ENCODE data around the gene FOXP1.

Gene FOXP1

GRCh38 chr3:71175691-71176365, 407.7 kb downstream of the FOXP1 start:
- CTCF ChIA-PET = interaction anchor here (0.6 to 0.9 kb wide), 2 partner anchors 81 to 256 kb away, joined by 3 read pairs; no protein-coding TSS in a partner anchor
- POLR2A ChIA-PET = no interaction called here
- no peak for DNase-seq (ENCODE audit: extremely low spot score)
- TF ChIP-seq TARDBP (IDR thresholded peaks at IDR 0.05) = no peak
- no peak for TF ChIP-seq SUZ12 (IDR thresholded peaks at IDR 0.05)

GRCh38 chr3:71172951-71173350, 410.6 kb downstream of the FOXP1 start:
- TF ChIP-seq ZNF384 (IDR thresholded peaks at IDR 0.05) (no peak), FOXA1 (IDR thresholded peaks at IDR 0.05) (no peak), TARDBP (IDR thresholded peaks at IDR 0.05) (no peak), ARNT (IDR thresholded peaks at IDR 0.05) (no peak), HDGF (IDR thresholded peaks at IDR 0.05; ENCODE audit: borderline replicate concordance) (no peak), FOXM1 (IDR thresholded peaks at IDR 0.05; ENCODE audit: borderline replicate concordance) (no peak), LEF1 (IDR thresholded peaks at IDR 0.05; ENCODE audit: borderline replicate concordance) (no peak), ELF4 (IDR thresholded peaks at IDR 0.05) (no peak)
- TF ChIP-seq, protein P1, sequence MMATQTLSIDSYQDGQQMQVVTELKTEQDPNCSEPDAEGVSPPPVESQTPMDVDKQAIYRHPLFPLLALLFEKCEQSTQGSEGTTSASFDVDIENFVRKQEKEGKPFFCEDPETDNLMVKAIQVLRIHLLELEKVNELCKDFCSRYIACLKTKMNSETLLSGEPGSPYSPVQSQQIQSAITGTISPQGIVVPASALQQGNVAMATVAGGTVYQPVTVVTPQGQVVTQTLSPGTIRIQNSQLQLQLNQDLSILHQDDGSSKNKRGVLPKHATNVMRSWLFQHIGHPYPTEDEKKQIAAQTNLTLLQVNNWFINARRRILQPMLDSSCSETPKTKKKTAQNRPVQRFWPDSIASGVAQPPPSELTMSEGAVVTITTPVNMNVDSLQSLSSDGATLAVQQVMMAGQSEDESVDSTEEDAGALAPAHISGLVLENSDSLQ (IDR thresholded peaks at IDR 0.05) = no peak
- CTCF ChIA-PET = no interaction called here
- POLR2A ChIA-PET = interaction anchor here (1.4 kb wide), 1 partner anchor 410 kb away, joined by 3 read pairs; the partner anchor contains the start of gene FOXP1
- no peak for DNase-seq (ENCODE audit: extremely low spot score)

DNA sequence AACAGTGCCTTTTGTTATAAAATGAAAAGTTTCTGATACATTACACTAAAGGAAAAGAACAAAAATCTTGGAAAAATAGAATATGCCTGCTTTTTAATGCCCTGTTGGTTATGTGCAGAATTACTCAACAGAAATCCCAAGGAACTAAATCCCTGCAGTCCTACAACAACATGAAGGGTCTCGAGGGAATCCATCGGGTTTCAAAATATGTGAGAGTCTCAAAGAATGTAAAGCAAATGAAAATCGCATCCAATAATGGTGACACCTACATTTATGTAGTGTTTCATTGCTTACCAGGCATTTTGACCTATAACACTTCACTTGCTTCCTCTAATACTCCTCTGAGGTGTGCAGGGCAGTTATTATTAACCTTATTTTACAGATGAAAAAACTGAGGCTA, 411.3 kb downstream of the FOXP1 start:
- ChIA-PET CTCF (no interaction called here), POLR2A (no interaction called here)
- TF ChIP-seq SUZ12 (IDR thresholded peaks at IDR 0.05) (no peak), FOXM1 (IDR thresholded peaks at IDR 0.05; ENCODE audit: borderline replicate concordance) (no peak), LEF1 (IDR thresholded peaks at IDR 0.05; ENCODE audit: borderline replicate concordance) (no peak), HDGF (IDR thresholded peaks at IDR 0.05; ENCODE audit: borderline replicate concordance) (no peak), FOXA1 (IDR thresholded peaks at IDR 0.05) (no peak), SP1 (IDR thresholded peaks at IDR 0.05) (no peak), FOXK2 (IDR thresholded peaks at IDR 0.05) (no peak), ELF4 (IDR thresholded peaks at IDR 0.05) (no peak), BHLHE40 (IDR thresholded peaks at IDR 0.05; ENCODE audit: borderline replicate concordance) (no peak), ARNT (IDR thresholded peaks at IDR 0.05) (no peak), NFRKB (IDR thresholded peaks at IDR 0.05) (no peak), CTBP1 (IDR thresholded peaks at IDR 0.05; ENCODE audit: borderline replicate concordance) (no peak), L3MBTL2 (conservative IDR thresholded peaks at IDR 0.05) (no peak), TARDBP (IDR thresholded peaks at IDR 0.05) (no peak), ZNF384 (IDR thresholded peaks at IDR 0.05) (no peak)
- TF ChIP-seq, protein P1 (IDR thresholded peaks at IDR 0.05) = no peak
- DNase-seq (ENCODE audit: extremely low spot score) = no peak

DNA sequence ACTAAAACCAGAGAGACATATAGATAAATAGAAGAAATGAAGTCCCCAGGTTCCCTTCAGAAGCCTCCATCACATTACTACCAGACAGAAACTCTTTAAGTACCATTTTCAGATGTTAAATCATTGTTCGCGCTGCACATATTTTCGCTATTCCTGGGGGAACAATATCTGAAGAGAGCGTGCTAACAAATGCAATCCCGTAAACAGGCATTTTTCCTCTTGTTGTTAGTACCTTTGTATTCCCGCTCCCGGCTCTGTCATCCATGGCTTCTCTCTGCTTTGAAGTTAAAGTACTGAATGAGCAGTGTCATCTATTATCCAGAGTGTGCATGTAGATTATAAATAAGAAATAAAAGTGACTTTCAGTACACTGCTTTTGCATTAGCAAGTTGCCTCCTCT, 412.3 kb downstream of the FOXP1 start:
- TF ChIP-seq SUZ12 (IDR thresholded peaks at IDR 0.05) (no peak), FOXK2 (IDR thresholded peaks at IDR 0.05) (no peak), LEF1 (IDR thresholded peaks at IDR 0.05; ENCODE audit: borderline replicate concordance) (no peak), L3MBTL2 (conservative IDR thresholded peaks at IDR 0.05) (no peak), ZNF384 (IDR thresholded peaks at IDR 0.05) (no peak), TARDBP (IDR thresholded peaks at IDR 0.05) (no peak), CTBP1 (IDR thresholded peaks at IDR 0.05; ENCODE audit: borderline replicate concordance) (no peak), HDGF (IDR thresholded peaks at IDR 0.05; ENCODE audit: borderline replicate concordance) (no peak), ARNT (IDR thresholded peaks at IDR 0.05) (no peak), SP1 (IDR thresholded peaks at IDR 0.05) (no peak), NFRKB (IDR thresholded peaks at IDR 0.05) (no peak), FOXA1 (IDR thresholded peaks at IDR 0.05) (no peak), ELF4 (IDR thresholded peaks at IDR 0.05) (no peak), BHLHE40 (IDR thresholded peaks at IDR 0.05; ENCODE audit: borderline replicate concordance) (no peak), FOXM1 (IDR thresholded peaks at IDR 0.05; ENCODE audit: borderline replicate concordance) (no peak)
- TF ChIP-seq, protein P1 (IDR thresholded peaks at IDR 0.05) = no peak
- ChIA-PET POLR2A (no interaction called here), CTCF (no interaction called here)
- DNase-seq (ENCODE audit: extremely low spot score) = no peak

DNA sequence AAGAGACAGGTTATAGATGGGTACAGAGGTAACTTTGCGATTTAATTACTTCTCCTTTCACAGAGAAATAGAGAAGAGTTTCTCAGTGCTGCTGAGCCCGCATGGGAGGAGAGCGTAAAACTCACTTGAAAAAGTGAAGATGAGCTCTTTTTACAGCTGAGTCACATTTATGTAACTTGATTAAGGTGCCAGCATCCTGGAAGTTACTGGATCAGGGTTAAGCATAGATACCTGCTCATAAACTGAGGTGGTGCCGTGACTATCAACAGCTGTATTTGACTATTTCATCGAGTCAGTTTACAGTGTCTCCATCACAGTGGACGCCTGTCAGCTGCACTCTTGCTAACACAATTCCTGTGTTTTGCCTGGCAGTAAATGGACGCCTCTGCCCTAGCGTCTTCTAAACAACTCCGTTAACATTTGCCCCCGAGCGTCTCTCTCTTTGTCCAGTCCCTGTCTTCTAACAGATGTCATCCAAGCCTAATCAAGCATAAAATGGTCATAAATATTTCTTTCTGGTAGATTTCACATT, 414.6 kb downstream of the FOXP1 start:
- TF ChIP-seq SUZ12 (IDR thresholded peaks at IDR 0.05) = no peak
- TF ChIP-seq, protein P1 (IDR thresholded peaks at IDR 0.05) = peak; percentile 47; the same call in 1 of the 2 replicates
- DNase-seq (ENCODE audit: extremely low spot score) = no peak
- ChIA-PET POLR2A (interaction anchor here (0.5 to 1.2 kb wide), 2 partner anchors 105 to 955 kb away, joined by 3 read pairs; no protein-coding TSS in a partner anchor), CTCF (no interaction called here)

Data from HEK293T (cell line).